Hematopoietic multipotent progenitor cell treated with erythropoietin and hydrocortisone succinate and interleukin-3 and kit ligand, for 6 days (in vitro differentiated cells): Measurements from ENCODE around the gene MYH3.

Source experiments
- DNase-seq: peaks from one replicate; pipeline ENCODE4 v3.0.0-alpha.2; 2015

The MYH3 gene

GRCh38 chr17:10612957-10613744 lies 44.0 kb downstream of the MYH3 start:
- DNase-seq: no peak

- DNase-seq: no peak
These were observed 46.2 kb downstream of the MYH3 start for GRCh38 chr17:10610884-10611283.

GRCh38 chr17:10608244-10608643 lies 48.9 kb downstream of the MYH3 start:
- DNase-seq: no peak

GRCh38 chr17:10606110-10606509 lies 51.0 kb downstream of the MYH3 start:
- DNase-seq: no peak

GRCh38 chr17:10605221-10605783 lies 51.8 kb downstream of the MYH3 start:
- no peak for DNase-seq

GRCh38 chr17:10604521-10604920 lies 52.6 kb downstream of the MYH3 start:
- DNase-seq: no peak

GRCh38 chr17:10603931-10604330 lies 53.2 kb downstream of the MYH3 start:
- DNase-seq: no peak

- DNase-seq: no peak
These were observed 56.5 kb downstream of the MYH3 start for GRCh38 chr17:10600571-10600970.

GRCh38 chr17:10598621-10599020 lies 58.5 kb downstream of the MYH3 start:
- no peak for DNase-seq

- DNase-seq: no peak
These were observed 67.5 kb downstream of the MYH3 start for GRCh38 chr17:10589553-10590145.

GRCh38 chr17:10585529-10585928 lies 71.6 kb downstream of the MYH3 start:
- no peak for DNase-seq

- DNase-seq: no peak
These were observed 73.3 kb downstream of the MYH3 start for GRCh38 chr17:10583834-10584233.

- DNase-seq: no peak
These were observed 77.8 kb downstream of the MYH3 start for GRCh38 chr17:10579270-10579669.
